HG03045 (cell line): Measurements from ENCODE around the gene RBM15.

Source experiments
- ATAC-seq: cut with Tn5 transposase; IDR thresholded peaks from one replicate; pipeline ENCODE4 v1.9.1; 2021; ENCODE audit warnings: mild to moderate bottlenecking, moderate library complexity; ENCODE audit not compliant: unreplicated experiment

The RBM15 gene

DNA sequence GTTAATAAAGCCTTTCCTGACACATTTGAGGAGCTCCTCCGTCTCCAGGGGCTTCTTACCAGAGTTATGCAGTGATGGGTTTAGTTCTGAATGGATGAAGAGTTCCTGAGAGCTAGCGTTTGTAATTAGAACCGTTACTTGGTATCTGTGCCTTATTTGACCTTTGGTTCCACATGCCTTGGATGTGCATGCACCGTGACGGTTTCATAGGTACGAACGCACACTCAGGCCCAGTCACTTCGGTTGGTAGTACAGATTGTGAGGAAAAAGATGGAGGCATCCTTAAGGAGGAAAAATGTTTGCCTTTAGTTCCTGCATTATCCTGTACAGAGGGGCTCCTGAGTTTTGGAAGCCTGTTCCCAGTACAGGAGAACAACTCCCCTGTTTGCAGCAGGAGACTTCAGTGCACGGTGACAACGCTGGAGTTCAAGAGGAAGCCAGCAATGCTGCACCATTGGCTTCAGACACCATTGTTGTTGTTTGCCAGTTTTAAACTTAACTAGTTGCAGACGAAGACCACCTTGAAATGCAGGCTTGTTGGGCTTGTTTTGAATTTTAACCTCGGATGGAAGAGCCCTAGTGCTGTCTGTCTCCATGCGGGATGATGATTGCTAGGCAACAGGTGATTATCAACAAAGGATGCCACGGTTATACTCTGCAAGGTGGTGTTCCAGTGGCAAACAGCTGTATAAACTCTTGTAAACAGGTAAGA lies 8.2 kb downstream of the RBM15 start:
- no peak for ATAC-seq

DNA sequence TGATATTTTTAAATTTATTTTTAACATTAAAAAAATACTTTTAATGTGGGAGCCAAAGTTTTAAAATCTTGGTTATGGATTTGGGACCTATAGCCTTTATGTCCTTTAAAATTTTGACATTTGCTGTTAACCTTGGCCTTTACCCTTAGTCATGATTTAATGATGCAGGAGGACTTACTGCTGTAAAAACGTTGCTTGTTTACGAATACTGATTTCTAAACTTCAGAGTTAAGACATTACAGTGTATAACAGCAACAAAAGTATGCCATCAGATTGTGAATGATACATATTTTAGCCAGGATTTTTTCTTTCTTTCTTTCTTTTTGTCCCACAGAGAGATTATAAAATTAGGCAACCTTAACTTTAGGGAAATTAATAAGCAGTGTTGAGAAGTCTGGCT lies 8.9 kb downstream of the RBM15 start:
- no peak for ATAC-seq

DNA sequence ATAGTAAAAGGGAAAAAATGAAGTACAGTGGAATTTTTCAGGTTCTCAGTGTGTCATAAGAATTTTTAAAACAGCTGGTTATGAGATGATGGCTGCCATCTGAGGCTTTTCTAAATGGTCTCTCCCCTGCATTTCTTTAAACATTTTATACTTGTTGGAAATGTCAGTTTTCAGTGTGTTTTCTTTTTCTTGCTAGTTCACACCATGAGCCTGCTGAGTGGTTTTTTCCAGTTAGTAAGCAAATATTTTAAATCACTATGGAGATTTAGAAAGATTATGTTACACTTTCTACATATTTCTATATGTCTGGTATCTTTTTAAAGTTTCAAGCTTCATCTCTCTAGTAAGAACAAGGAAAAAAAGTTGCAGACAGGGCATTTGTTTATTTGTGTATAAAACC lies 9.6 kb downstream of the RBM15 start:
- no peak for ATAC-seq

DNA sequence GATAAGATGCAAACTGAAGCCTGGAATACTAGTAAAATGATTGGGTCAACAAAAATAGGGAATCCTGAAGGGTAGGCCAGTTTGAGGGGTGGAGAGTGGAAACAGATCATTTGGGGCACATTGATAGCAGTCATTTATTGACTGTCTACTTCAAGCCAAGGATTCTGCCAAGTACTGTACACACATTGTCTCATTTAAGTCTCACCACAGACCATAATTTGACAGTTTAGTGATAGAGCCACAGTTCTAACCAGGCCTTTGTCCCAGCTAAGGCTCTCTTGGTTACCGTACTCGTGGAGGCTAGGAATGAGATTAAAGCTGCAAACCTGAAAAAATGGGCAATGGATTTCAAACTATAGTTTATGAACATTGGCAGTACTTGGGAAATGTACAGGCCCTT lies 11.2 kb downstream of the RBM15 start:
- ATAC-seq, result no peak

DNA sequence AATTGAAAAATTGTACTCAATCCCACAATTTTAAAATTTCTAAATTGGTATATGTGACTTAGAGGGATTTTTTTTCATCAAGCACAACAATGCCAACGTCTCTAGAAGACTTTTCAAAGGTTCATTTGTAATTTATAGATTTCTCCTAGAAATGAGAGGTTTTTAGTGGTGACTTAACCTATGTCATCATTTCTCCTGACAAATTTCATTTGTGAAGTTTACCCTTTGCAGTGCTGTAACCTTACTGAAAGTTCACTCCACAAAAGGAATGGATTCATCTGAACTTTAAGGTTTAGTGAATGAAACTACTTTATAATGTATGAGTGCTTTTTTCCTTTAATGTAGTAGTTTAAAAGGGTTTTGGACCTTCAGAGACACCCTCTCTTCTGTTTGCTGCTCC lies 16.1 kb downstream of the RBM15 start:
- ATAC-seq, result no peak

DNA sequence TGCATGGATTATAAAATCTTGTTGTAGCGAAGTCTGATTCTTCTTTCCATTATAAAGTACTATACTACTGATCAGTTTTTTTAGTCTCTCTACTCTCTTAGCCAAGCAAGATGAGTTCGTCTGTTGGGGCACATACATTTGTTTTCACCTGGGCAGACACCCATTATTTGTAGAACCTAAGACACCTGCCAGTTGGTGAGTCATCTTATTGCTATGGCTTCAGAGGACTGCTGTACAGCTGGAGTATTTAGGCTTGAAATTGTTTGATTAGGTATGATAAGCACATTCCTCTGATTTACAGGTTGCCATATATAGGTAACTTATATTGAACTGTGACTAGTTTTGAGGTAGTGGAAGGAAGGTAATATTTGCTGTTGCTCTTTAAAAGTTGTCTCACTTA lies 17.2 kb downstream of the RBM15 start:
- ATAC-seq, result no peak

DNA sequence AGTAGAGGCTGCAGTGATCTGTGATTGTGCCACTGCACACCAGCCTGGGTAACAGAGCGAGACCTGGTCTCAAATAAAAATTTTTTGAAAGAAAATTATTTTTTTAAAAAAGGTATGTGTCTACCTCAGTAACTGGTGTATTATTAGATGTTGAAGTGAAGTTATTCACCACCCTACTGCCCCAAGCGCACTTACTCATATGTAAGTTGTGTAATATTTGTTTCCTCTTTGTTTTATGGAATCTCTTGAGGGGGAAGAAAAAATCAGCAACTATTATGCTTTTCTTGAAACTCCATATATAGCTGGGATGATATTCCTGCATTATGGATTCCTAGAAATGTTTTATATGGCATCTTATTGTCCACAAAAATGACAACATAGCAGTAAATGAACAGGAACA lies 21.3 kb downstream of the RBM15 start:
- ATAC-seq, result no peak

DNA sequence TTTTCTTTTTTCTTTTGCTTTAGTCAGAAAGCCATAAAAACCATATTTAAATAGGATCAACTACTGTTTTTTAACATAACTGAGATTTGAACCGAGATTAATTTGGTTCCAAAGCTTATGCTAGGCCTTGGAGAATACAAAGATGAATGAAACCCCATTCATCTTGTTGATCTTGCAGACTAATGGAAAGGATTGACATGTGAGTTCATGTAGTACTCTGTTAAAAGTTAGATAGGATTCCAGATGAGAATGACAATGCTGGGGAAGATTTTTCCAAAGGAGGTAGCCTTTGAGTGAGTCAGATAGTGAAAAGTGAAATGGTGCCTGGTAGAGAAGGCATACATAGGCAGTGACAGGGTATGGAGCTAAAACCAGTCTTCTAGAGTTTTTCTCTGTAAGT lies 22.7 kb downstream of the RBM15 start:
- no peak for ATAC-seq

DNA sequence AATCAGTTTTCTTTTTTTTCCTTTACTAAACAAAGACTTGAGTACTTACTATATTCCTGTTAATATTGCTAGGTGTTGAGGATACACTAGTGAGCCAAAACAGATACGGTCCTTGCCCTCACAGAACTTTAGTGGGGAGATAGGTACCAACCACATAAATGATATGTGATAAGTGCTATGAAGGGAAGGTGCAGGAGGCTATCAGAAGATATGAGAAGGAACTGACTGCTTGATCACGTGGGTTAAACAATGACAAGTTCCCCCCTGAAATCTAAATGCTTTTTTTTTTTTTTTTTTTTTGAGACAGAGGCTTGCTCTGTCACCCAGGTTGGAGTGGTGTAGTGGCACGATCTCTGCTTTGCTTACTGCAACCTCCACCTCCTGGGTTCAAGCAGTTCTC lies 25.0 kb downstream of the RBM15 start:
- ATAC-seq, result no peak

DNA sequence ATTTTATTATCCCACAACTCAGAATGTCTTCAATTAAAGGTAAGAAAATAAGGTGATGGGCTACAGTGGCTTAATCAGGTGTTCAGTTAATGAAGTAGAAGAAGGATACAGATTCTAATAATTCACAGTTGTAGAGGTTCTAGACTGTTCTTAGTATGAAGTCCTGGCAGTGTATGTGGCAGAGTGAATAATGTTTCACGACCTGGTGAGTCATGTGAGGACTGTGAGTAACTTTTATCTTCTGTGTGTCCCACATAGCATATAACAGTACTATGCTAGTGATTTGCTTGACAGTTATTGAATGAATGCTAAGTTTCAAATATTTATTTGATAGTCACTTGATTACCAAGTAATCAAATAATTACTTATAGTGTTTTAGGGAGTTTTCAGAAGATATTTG lies 31.6 kb downstream of the RBM15 start:
- no peak for ATAC-seq

DNA sequence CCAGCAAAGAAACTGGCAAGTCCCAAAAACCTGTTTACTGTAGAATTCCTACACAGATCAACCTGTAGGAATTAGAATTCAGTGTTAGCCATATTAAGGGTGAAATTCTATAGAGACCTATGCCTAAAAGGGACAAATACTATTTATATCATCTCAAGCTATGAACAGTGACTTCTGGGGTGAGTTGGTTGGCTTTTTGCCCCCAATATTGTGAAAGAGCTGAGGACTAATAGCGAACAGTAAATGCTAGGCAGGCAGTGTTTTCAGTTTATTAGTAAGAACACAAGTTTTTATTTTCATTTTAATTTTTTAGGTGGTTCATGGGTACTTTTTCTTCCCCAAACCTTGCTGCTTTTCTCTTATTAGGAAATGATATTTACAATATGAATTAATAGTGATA lies 36.3 kb downstream of the RBM15 start:
- ATAC-seq, result no peak

DNA sequence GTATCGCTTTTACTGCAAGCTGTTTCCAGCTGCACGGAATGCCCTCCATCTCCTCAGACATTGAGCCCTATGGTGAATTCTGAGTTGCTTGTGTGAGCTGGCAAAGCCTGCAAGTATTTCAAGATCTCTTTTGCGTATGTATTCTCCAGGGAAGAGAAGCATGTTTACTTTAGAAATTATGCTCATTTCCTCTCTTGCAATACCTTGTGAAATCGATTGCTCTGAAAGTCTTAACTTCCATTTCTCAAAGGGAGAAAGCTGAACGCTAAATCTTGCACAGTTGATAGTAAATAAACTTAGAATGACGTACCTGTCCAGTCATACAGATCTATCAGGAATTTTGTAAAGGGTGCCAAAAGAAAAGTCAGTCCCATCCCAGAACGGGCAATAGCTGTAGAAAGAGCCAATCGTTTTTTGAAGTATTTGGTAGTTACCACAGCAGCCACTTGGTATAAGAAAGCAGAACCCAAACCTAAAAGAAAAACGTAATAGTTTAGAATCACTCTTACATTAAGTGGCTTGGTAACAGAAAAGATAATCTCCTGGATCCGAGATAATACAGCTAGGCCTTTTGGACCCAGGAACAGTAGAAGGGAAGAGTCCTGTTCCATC lies 41.6 kb downstream of the RBM15 start:
- ATAC-seq, result no peak

DNA sequence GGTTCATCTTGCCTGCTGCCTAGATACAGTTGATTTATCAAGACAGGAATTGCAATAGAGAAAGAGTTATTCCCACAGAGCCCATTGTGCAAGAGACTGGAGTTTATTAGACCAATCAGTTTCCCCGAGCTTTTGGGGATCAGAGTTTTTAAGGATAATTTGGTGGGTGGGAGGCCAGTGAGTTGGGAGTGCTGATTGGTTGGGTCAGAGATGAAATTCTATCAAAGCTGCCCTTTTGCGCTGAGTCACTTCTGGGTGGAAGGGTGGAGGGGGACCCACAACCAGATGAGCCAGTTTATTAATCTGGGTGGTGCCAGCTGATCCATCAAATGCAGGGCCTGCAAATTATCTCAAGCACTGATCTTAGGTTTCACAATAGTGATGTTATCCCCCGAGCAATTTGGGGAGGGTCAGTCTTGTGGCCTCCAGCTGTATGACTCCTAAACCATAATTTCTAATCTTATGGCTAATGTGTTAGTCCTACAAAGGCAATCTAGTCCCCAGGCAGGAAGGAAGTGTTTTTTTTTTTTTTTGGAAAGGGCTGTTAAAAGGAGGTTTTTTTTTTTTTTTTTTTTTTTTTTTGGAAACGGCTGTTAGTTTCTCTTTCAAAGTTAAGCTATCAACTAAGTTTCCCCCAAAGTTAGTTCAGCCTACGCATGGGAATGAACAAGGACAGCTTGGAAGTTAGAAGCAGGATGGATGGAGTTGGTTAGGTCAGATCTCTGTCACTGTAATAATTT lies 44.2 kb downstream of the RBM15 start:
- no peak for ATAC-seq

DNA sequence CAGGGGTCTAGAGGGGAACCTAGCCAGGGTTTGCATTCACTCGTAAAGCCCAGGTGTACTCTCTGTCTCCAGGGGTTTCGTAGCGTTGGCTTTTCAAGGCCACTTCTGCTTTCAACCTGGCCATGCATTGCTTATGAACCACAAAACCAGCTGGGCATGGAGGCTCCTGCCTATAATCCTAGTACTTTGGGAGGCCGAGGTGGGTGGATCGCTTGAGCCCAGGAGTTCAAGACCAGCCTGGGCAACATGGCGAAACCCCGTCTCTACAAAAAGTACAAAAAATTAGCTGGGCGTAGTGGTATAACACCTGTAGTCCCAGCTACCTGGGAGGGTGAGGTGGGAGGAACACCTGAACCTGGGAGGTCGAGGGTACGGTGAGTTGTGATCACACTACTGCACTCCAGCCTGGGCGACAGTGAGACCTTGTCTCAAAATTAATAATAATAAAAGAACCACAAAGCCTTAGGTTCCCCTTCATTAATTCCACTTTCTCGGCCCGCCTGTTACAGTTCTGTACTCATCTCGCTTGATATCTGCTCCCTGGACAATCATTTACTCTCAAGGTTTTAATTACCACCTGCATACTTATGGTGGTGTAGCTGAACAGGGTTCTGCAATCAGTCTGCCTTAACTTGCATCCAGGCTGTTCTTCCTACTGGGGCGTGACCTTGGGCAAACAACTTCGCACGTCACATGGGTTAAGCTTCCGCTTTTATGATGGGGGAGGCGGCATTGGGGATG lies 45.6 kb downstream of the RBM15 start:
- ATAC-seq, result no peak

DNA sequence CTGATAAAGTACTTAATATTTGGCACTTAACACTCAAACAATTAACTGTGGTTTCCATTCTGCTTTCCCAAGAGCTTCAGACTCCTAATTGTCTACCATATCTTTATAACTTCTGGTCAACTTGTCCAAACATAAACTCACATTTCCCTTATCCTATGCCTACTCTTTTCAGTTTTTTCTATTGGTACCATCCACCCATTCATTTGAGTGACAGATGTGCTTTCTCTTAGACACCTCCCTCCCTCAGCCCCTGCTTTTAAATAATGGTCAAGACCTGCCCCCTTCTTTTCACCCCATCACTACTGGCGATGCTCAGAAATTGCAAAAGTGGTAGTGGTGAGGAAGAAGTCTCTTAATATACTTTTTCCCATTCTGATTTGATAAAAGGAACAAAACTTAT lies 46.2 kb downstream of the RBM15 start:
- no peak for ATAC-seq

DNA sequence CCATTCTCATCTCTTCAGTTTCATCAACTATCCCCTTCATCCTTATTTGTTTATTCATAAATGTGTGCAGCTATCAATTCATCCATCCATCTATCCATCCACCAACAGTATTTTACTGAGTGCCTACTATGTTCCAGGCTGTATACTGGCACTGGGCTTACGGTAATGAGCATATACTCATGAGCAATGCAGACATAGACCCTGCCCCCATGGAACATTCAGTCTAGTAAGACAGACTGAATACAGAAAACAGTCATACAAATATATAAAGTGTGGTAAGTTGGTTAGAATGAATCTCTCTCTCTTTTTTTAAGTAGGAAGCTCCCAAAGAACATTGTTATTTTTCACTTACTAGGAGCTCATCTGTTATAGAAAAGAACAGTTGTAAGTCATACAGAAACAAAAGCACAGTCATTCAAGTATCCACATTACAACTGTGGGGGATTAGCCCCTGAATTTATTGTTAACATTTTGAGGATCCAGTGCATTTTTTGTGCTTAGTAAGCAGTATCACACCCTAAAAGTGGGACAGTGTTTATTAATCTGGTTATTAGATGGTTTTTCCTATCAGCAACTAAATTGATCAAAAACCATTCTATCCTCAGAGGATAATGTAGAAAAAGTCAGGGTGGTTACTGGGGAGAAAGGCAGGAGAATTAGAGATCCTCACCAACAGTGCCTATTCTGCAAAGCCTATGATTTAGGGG lies 48.0 kb downstream of the RBM15 start:
- ATAC-seq, result no peak

DNA sequence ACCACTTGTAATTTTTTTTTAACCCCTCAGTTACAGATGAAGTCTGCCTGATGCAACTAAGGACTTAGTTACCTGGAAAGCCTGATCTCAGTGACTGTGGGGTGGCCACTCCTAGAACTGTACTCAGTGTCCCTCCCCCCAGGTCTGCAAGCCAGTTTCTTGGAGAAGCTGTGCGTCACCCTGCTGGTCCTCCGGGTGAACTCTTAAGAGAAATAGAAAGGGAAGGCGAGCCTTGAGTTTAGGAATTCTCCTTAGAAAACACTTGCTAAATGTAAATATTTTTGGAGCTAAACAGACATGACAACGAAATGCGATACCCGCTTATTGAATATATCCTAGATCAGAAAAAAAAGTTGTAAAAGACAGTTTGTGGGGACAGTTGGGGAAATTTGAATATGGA lies 50.9 kb downstream of the RBM15 start:
- ATAC-seq, result no peak

DNA sequence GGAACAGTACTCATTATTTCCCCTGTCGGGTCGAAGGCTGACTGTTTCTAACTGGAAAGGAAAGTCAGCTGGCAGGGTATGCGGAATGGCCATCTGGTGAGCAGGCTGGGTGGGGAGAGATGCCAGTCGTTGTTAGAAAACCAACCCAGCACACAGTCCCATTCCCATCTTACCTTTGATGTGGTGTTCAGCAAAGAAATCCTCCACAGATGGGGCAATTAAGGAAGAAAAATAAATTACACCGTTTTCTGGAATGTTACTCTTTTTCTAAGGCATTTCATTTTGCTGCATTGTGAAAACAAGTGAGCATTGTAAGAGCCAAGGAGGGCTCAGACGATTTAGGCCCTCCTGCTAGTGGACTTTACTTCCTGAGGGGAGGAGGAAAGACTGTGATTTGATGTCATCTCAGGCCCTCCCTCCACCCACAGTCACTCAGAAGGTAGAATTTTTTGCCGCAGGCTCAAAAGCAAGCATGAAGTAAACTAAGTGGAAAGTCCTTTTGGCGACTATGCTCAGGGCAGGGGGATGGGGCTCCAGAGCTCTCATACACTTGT lies 51.6 kb downstream of the RBM15 start, which contains the start of gene SLC16A4:
Gene SLC16A4 (minus strand): TSS at position 335 of the 554 bp plus-strand sequence. CDS start 1,703 bp downstream, outside the sequence.
- no peak for ATAC-seq

DNA sequence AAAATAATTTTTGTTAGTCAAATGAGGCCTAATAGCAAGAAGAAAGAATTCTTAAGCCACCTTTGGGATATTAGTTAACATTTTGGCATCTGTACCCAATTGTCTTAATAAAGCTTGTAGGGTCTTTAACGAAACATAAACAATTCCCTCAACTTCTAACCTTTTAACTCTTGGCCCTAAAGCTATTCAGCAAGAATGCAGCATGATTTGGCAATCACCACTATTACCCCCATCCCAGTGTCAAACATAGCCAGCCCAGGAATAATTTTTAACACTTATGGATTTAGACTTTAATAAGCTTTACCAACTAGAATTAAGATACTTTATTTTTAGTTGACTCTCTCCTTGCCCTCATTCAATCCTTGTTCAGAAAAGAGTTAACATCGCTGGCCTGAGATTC lies 54.1 kb downstream of the RBM15 start:
- ATAC-seq, result no peak

DNA sequence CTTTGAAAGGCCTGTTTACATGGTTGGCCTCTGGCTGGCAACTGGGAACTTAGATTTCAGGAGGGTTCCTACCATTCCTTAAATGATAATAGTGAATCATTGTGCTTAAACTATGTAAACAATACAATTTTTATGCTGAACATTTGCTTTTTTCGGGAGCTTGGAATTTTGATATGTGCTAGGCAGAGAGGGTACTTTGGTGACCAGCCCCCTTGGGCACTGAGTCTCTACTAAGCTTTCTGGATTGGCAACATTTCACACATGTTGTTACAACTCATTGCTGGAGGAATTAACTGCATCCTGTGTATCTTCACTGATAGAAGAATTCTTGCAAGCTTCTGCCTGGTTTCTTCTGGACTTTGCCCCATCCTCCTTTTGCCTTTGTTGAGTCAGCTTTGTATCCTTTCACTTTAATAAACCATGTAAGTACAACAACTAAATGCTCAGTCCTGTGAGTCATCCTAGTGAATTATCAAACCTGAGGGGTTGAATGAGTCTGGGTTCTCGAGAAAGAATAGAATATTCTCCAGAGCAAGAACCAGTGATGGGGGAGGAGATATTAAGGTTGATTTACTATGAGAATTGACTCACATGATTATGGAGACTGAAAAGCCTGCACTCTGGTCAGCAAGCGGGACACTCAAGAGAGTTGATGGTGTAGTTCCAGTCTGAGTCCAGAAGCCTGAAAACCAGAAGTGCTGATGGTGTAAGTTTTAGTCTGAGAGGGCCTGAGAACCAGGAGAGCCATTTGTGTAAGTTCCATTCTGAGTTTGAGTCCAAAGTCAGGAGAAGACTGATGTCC lies 54.7 kb downstream of the RBM15 start:
- no peak for ATAC-seq
